ENCODE results near the gene SLAMF9. TPM values are rescaled to one million over a fixed set of nuclear protein-coding genes. Genes with fewer than 3 reads are reported as not detected.

Gene SLAMF9
- total and polyA plus RNA-seq, 2 of the 8 experiments (the other 6 are each of a cell fraction or from before 2014, with no cell fraction given) = not detected

DNA sequence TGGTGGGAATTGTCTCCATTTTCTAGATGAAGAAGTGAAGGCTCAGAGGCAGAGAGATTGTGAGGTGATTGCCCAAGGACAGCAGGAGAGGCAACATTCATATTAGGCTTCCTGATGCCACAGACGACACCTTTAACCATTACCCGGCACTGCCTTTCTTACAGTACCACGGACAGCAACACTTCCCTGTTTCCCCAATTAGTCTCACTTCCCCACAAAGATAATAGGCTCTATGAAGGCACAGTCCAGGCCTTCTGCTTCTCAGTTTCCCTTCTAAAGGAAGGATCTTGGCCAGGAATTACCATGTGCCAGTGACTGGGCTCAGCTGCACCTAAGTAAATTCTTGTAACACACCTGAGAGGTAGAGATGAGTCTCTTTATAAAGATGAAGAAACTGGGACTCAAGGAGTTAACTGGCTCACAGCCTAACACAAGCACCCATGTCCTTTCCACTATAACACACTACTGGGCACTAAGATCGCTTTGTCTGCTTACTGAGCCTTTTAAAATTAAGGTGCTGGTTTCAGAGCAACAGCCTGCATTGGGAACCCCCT lies 18.2 kb downstream of the SLAMF9 start:
- Histone ChIP-seq H3K56ac (replicated peaks; ENCODE audit: insufficient read length, low read depth, low read length) (no peak overlapping the region), H2BK20ac (ENCODE audit: low read length) (no peak overlapping the region), H2AFZ (ENCODE audit: low read length) (no peak overlapping the region), H2BK120ac (replicated peaks; ENCODE audit: low read depth, low read length) (no peak overlapping the region), H3K27ac (ENCODE audit: low read depth, low read length) (no peak overlapping the region), H3K27me3 (replicated peaks in 1 of 4; ENCODE audit: control insufficient read depth in 3 of 4, extremely low read depth in 1 of 4, insufficient read depth in 3 of 4, low read length in 3 of 4) (no peaks in the 10 kb centered on the region), H3K9ac (replicated peaks in 1 of 4; ENCODE audit: extremely low read depth in 1 of 4, low read depth in 3 of 4, low read length in 3 of 4) (no peak overlapping the region), H3K9me3 (ENCODE audit: insufficient read depth in 2 of 2, low read depth in 1 of 2, low read length in 1 of 2) (no peaks in the 10 kb centered on the region), H3K79me1 (ENCODE audit: low read depth, low read length) (no peaks in the 10 kb centered on the region), H3K4me3 (ENCODE audit: extremely low read depth in 1 of 4, insufficient read depth in 2 of 4, low read depth in 3 of 4, low read length in 4 of 4) (no peak overlapping the region), H2BK5ac (ENCODE audit: low read depth, low read length) (no peak overlapping the region), H3K23me2 (ENCODE audit: low read depth, low read length) (no peaks in the 10 kb centered on the region), H3K79me2 (ENCODE audit: control insufficient read depth in 1 of 2, insufficient read depth in 2 of 2, low read length in 2 of 2) (no peaks in the 10 kb centered on the region), H4K20me1 (replicated peaks in 1 of 2; ENCODE audit: control insufficient read depth in 1 of 2, insufficient read depth in 2 of 2, low read length in 2 of 2) (peaks cover 0 to 2% of the 10 kb centered on the region in 2 experiments), H2AK5ac (ENCODE audit: low read depth, low read length) (no peak overlapping the region), H2BK12ac (ENCODE audit: low read depth, low read length) (no peak overlapping the region), H2BK15ac (ENCODE audit: low read length) (no peak overlapping the region), H3K36me3 (ENCODE audit: control insufficient read depth in 2 of 4, insufficient read depth in 4 of 4, low read length in 3 of 4) (peaks cover 3 to 21% (median 18%) of the 10 kb centered on the region in 4 experiments; a peak in 6 of 8 replicates), H3K4ac (replicated peaks; ENCODE audit: insufficient read length, low read depth, low read length) (no peak overlapping the region), H3K23ac (ENCODE audit: insufficient read length) (no peak overlapping the region), H3K18ac (ENCODE audit: extremely low read depth, low read length) (no peak overlapping the region), H4K8ac (ENCODE audit: extremely low read depth, insufficient read depth, low read length) (no peak overlapping the region), H3K14ac (ENCODE audit: insufficient read length) (no peak overlapping the region), H3K4me1 (replicated peaks in 1 of 4; ENCODE audit: control insufficient read depth in 3 of 4, insufficient read depth in 4 of 4, low read length in 3 of 4) (peaks cover 0 to 12% (median 7%) of the 10 kb centered on the region in 4 experiments; a peak in 6 of 7 replicates), H3K4me2 (ENCODE audit: insufficient read depth in 1 of 2, low read depth in 2 of 2, low read length in 2 of 2) (no peak overlapping the region), H4K5ac (ENCODE audit: insufficient read length, low read depth, low read length) (no peak overlapping the region), H4K91ac (replicated peaks; ENCODE audit: insufficient read length, low read length) (no peak overlapping the region)
- DNase-seq (ENCODE audit: low read depth in 1 of 2, low spot score in 2 of 2) = no peak
- CTCF ChIA-PET (ENCODE audit: partially characterized antibody) = interaction anchor here (0.7 to 35.5 kb wide), 26 partner anchors 11 to 143 kb away, joined by 3 to 696 read pairs (median 6); partner anchors contain the start of genes FCRL6, IGSF9, SLAMF8 and SLAMF9
- 94% methylated on average over 4 of the region's 4 CpGs; no CpG with 5 or more reads in 1 of the 2 experiments for WGBS, 2 experiments (ENCODE audit: extremely low coverage in 1 of 2, insufficient coverage in 1 of 2, insufficient read length in 1 of 2, insufficient replicate concordance in 2 of 2, low coverage in 1 of 2, low lambda C conversion rate in 2 of 2, missing lambda C conversion rate in 1 of 2)
- no peak for FAIRE-seq
- POLR2A ChIA-PET (ENCODE audit: partially characterized antibody) = interaction anchor here (1.0 to 6.0 kb wide), 4 partner anchors 10 to 70 kb away, joined by 3 to 41 read pairs (median 11); partner anchors contain the start of genes IGSF9 and TAGLN2
- no peak for TF ChIP-seq CBX8 (IDR thresholded peaks at IDR 0.05; ENCODE audit: borderline replicate concordance, low read depth, low read length)

Measured in H1 (cell line).